SK-N-SH treated with all-trans-retinoic acid at 6 μM for 48 hours (cell line): Measurements from ENCODE around the gene SCGB1D4.

ENCODE experiments used
- ESRRG ChIP-seq: fragments of 250-450 bp; sonication (Bioruptor Pico); IDR thresholded peaks from 2 replicates; pipeline ENCODE4 v1.6.1; 2021; ENCODE audit warnings: mild to moderate bottlenecking
- PPARA ChIP-seq: fragments of 250-450 bp; sonication (Bioruptor Pico); IDR thresholded peaks from 2 replicates; pipeline ENCODE4 v1.5.0; 2020; ENCODE audit warnings: mild to moderate bottlenecking, borderline replicate concordance
- ZFP3 ChIP-seq: fragments of 250-450 bp; sonication (Bioruptor Pico); IDR thresholded peaks from 2 replicates; pipeline ENCODE4 v1.5.0; 2020; ENCODE audit warnings: mild to moderate bottlenecking, moderate library complexity
- TF ChIP-seq, protein P1 (sequence below): fragments of 250-450 bp; sonication (Bioruptor Pico); IDR thresholded peaks from 2 replicates; pipeline ENCODE4 v1.8.0; 2020; ENCODE audit warnings: mild to moderate bottlenecking, moderate library complexity, borderline replicate concordance

DNA sequence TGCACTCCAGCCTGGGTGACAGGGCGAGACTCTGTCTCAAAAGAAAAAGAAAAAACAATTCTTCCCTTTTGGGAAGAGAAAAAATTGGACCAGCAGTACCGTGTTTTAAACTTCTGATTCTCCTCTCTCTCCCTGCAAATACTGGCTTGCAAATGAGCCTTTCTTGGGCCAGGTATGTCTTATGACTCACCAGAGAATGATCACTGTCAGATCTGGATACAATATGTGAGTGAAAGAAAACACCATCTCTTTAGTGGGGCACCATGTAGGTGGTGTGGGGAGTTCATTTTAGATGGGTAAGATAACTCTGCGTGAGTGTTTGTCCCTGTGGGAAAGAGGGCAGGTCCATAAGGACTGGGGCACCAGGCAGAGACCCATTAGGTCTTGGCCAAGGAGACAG lies 31.3 kb downstream of the SCGB1D4 start:
- TF ChIP-seq ZFP3 (CRISPR knock-in tag) (no peak), ESRRG (CRISPR knock-in tag) (no peak), PPARA (CRISPR knock-in tag) (no peak)
- TF ChIP-seq, protein P1, sequence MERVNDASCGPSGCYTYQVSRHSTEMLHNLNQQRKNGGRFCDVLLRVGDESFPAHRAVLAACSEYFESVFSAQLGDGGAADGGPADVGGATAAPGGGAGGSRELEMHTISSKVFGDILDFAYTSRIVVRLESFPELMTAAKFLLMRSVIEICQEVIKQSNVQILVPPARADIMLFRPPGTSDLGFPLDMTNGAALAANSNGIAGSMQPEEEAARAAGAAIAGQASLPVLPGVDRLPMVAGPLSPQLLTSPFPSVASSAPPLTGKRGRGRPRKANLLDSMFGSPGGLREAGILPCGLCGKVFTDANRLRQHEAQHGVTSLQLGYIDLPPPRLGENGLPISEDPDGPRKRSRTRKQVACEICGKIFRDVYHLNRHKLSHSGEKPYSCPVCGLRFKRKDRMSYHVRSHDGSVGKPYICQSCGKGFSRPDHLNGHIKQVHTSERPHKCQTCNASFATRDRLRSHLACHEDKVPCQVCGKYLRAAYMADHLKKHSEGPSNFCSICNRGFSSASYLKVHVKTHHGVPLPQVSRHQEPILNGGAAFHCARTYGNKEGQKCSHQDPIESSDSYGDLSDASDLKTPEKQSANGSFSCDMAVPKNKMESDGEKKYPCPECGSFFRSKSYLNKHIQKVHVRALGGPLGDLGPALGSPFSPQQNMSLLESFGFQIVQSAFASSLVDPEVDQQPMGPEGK (CRISPR knock-in tag): no peak
